Spleen (tissue), 7 donors: ENCODE data around the gene FSTL5.

Experiments
- POLR2A ChIP-seq, 3 donors: fragments of 450-650 bp; IDR thresholded peaks; one replicate each; pipeline ENCODE4 v1.5.1; 2017; ENCODE audit warnings: antibody characterized with exemption in 3 of 3, mild to moderate bottlenecking in 1 of 3
- TF ChIP-seq, protein P1 (sequence below), 11 experiments: fragments of 200-600 bp in 7 of 11; fragments of 450-650 bp in 4 of 11; sonication (generic) in 4 of 11; IDR thresholded peaks in 8 of 11; conservative IDR thresholded peaks in 3 of 11; 1 replicate in 7 of 11; 2 replicates in 4 of 11; pipeline versions ENCODE4 v1.4.0 to v1.8.0; 2016 to 2021; ENCODE audit warnings: antibody characterized with exemption in 11 of 11, inconsistent platforms in 4 of 11, mild to moderate bottlenecking in 1 of 11
- donor health status: DM: no; HTN: no; CAD: no; lungs with moderate emphysema.
- donor health status: DM: no; HTN: no; CAD: no.
- donor health status: DM: no; HTN: no; CAD: no.

DNA sequence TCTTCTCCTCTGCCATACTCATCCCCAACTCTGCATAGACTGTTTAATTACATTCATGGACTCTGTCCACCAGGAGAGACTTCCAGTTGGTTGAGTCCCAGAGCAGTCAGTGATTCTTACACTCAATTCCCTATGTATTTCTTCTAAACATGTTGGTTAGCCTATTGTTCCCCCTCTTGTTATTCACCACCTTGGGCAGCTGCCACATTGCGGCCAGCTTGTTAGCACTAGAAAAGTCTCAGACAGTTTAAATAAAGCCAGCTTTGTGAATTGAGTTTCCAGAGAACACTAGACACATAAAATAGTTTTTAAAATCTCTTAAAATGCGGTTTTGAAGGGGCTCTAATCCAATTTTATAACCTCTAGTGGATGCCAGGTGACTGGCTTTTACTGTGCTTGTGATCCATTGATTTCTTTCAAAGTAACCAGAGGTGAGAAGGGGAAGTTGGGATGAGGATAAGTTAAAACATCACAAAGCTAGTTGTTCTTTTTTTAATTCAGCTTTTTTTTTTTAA lies 827.7 kb downstream of the FSTL5 start:
- TF ChIP-seq POLR2A (IDR thresholded peaks at IDR 0.05), result no peak
- TF ChIP-seq, protein P1, sequence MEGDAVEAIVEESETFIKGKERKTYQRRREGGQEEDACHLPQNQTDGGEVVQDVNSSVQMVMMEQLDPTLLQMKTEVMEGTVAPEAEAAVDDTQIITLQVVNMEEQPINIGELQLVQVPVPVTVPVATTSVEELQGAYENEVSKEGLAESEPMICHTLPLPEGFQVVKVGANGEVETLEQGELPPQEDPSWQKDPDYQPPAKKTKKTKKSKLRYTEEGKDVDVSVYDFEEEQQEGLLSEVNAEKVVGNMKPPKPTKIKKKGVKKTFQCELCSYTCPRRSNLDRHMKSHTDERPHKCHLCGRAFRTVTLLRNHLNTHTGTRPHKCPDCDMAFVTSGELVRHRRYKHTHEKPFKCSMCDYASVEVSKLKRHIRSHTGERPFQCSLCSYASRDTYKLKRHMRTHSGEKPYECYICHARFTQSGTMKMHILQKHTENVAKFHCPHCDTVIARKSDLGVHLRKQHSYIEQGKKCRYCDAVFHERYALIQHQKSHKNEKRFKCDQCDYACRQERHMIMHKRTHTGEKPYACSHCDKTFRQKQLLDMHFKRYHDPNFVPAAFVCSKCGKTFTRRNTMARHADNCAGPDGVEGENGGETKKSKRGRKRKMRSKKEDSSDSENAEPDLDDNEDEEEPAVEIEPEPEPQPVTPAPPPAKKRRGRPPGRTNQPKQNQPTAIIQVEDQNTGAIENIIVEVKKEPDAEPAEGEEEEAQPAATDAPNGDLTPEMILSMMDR (IDR thresholded peaks at IDR 0.05 in 8 of 11, conservative IDR thresholded peaks at IDR 0.05 in 3 of 11), result no peak
